Measurements from ENCODE around the gene NLE1. TPM values are rescaled to one million over a fixed set of nuclear protein-coding genes. Genes with fewer than 3 reads are reported as not detected.

The NLE1 gene
- polyA plus RNA-seq, 1 donor (not counting 4 experiments of a cell fraction or from before 2014, with no cell fraction given): 13.5 TPM

GRCh38 chr17:35163886-35164285, 21.8 kb upstream of the NLE1 start:
- Histone ChIP-seq H3K4me2 (ENCODE audit: control insufficient read depth, extremely low read depth, insufficient read depth, low read depth, low read length) (no peak overlapping the region), H2AFZ (ENCODE audit: control insufficient read depth, low read length) (no peak overlapping the region), H3K79me2 (ENCODE audit: control insufficient read depth, insufficient read depth, low read length) (no peaks in the 10 kb centered on the region), H3K36me3 (ENCODE audit: control insufficient read depth in 2 of 2, extremely low read depth in 1 of 2, insufficient read depth in 2 of 2, low read length in 2 of 2) (no peaks in the 10 kb centered on the region), H3K4me1 (ENCODE audit: control insufficient read depth, extremely low read depth, insufficient read depth, low read length) (peaks cover 44% of the 10 kb centered on the region), H3K27me3 (ENCODE audit: control insufficient read depth, extremely low read depth, insufficient read depth, low read length) (no peaks in the 10 kb centered on the region), H3K9me3 (ENCODE audit: control insufficient read depth, low read depth, low read length) (no peaks in the 10 kb centered on the region), H3K27ac (ENCODE audit: control insufficient read depth, insufficient read depth, low read length) (no peak overlapping the region), H3K9me1 (ENCODE audit: control insufficient read depth, extremely low read depth, insufficient read depth, low read length) (no peaks in the 10 kb centered on the region), H3K4me3 (ENCODE audit: control insufficient read depth in 2 of 3, extremely low read depth in 1 of 3, insufficient read depth in 2 of 3, low read depth in 1 of 3, low read length in 3 of 3) (no peak overlapping the region), H3K9ac (ENCODE audit: control insufficient read depth, extremely low read depth, insufficient read depth, low read length) (no peak overlapping the region), H4K20me1 (ENCODE audit: control insufficient read depth, extremely low read depth, insufficient read depth, low read length) (no peaks in the 10 kb centered on the region)
- FAIRE-seq: no peak
- dilution Hi-C loops (cut with MboI; ENCODE audit: extremely low pct_ligation_motif_present, low sequenced_read_pairs): no loop called here
- no peak for DNase-seq (ENCODE audit: low read depth, low spot score)
- TF ChIP-seq CTCF (optimal IDR thresholded peaks at IDR 0.05 in 1 of 3, IDR thresholded peaks at IDR 0.05 in 1 of 3, conservative IDR thresholded peaks at IDR 0.05 in 1 of 3; ENCODE audit: extremely low read depth in 1 of 3, insufficient read depth in 2 of 3, low read length in 3 of 3) (no peak), EZH2 (IDR thresholded peaks at IDR 0.05; ENCODE audit: low read length) (no peak)

GRCh38 chr17:35162755-35163154, 20.7 kb upstream of the NLE1 start:
- FAIRE-seq: no peak
- Histone ChIP-seq H3K9me1 (ENCODE audit: control insufficient read depth, extremely low read depth, insufficient read depth, low read length) (no peaks in the 10 kb centered on the region), H3K9ac (ENCODE audit: control insufficient read depth, extremely low read depth, insufficient read depth, low read length) (no peak overlapping the region), H3K27ac (ENCODE audit: control insufficient read depth, insufficient read depth, low read length) (no peak overlapping the region), H3K79me2 (ENCODE audit: control insufficient read depth, insufficient read depth, low read length) (no peaks in the 10 kb centered on the region), H3K9me3 (ENCODE audit: control insufficient read depth, low read depth, low read length) (no peaks in the 10 kb centered on the region), H3K27me3 (ENCODE audit: control insufficient read depth, extremely low read depth, insufficient read depth, low read length) (no peaks in the 10 kb centered on the region), H2AFZ (ENCODE audit: control insufficient read depth, low read length) (no peak overlapping the region), H4K20me1 (ENCODE audit: control insufficient read depth, extremely low read depth, insufficient read depth, low read length) (no peaks in the 10 kb centered on the region), H3K4me3 (ENCODE audit: control insufficient read depth in 2 of 3, extremely low read depth in 1 of 3, insufficient read depth in 2 of 3, low read depth in 1 of 3, low read length in 3 of 3) (no peak overlapping the region), H3K4me1 (ENCODE audit: control insufficient read depth, extremely low read depth, insufficient read depth, low read length) (peaks cover 44% of the 10 kb centered on the region), H3K4me2 (ENCODE audit: control insufficient read depth, extremely low read depth, insufficient read depth, low read depth, low read length) (no peak overlapping the region), H3K36me3 (ENCODE audit: control insufficient read depth in 2 of 2, extremely low read depth in 1 of 2, insufficient read depth in 2 of 2, low read length in 2 of 2) (no peaks in the 10 kb centered on the region)
- dilution Hi-C loops (cut with MboI; ENCODE audit: extremely low pct_ligation_motif_present, low sequenced_read_pairs): no loop called here
- no peak for DNase-seq (ENCODE audit: low read depth, low spot score)
- TF ChIP-seq CTCF (optimal IDR thresholded peaks at IDR 0.05 in 1 of 3, IDR thresholded peaks at IDR 0.05 in 1 of 3, conservative IDR thresholded peaks at IDR 0.05 in 1 of 3; ENCODE audit: extremely low read depth in 1 of 3, insufficient read depth in 2 of 3, low read length in 3 of 3) (no peak), EZH2 (IDR thresholded peaks at IDR 0.05; ENCODE audit: low read length) (no peak)
